ENCODE measurements around the gene PTTG1IP. TPM values are rescaled to one million over a fixed set of nuclear protein-coding genes. Genes with fewer than 3 reads are reported as not detected.
A peak's percentile ranks its signal among the peaks of the same experiment; 100 is the strongest.

Gene PTTG1IP, protein sequence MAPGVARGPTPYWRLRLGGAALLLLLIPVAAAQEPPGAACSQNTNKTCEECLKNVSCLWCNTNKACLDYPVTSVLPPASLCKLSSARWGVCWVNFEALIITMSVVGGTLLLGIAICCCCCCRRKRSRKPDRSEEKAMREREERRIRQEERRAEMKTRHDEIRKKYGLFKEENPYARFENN
- total RNA-seq (100 to 1,000 TPM; 163 to 235 TPM), polyA plus RNA-seq (ENCODE audit: insufficient read length in 2 of 2) (100 to 1,000 TPM; 219 to 226 TPM)
- long read RNA-seq, donor 1, transcript PTTG1IP-201 (6 exons, 2,760 nt) = major isoform, 116 of 183 reads
- long read RNA-seq, donor 1, partial matches to known transcripts = 66 of 183 reads
- long read RNA-seq, donor 1, other reads (novel, unspliced or antisense) = 0 of 183 reads
- long read RNA-seq, donor 2, transcript PTTG1IP-201 (6 exons, 2,760 nt) = major isoform, 51 of 96 reads
- long read RNA-seq, donor 2, partial matches to known transcripts = 45 of 96 reads
- long read RNA-seq, donor 2, other reads (novel, unspliced or antisense) = 0 of 96 reads
- long read RNA-seq, donor 3, transcript PTTG1IP-201 (6 exons, 2,760 nt) = major isoform, 48 of 97 reads
- long read RNA-seq, donor 3, partial matches to known transcripts = 49 of 97 reads
- long read RNA-seq, donor 3, other reads (novel, unspliced or antisense) = 0 of 97 reads
- long read RNA-seq, donor 4, transcript PTTG1IP-201 (6 exons, 2,760 nt) = major isoform, 92 of 168 reads
- long read RNA-seq, donor 4, partial matches to known transcripts = 74 of 168 reads
- long read RNA-seq, donor 4, other reads (novel, unspliced or antisense) = 0 of 168 reads

GRCh38 chr21:44873356-44874239 lies at the start of gene PTTG1IP:
Gene PTTG1IP, minus strand, starts transcription at chr21:44873690. Its CDS starts 74 bp downstream, at chr21:44873616.
- H3K36me3 ChIP-seq (ENCODE audit: control insufficient read depth, insufficient read depth, low read length) = no peaks in the 10 kb centered on the region
- DNase-seq (ENCODE audit: low read depth in 4 of 6, low spot score in 6 of 6) = peak; percentile 96 to 100 (median 98)
- under 1% methylated on average over 123 of the region's 123 CpGs for WGBS (ENCODE audit: insufficient coverage)
- H3K27me3 ChIP-seq (ENCODE audit: control insufficient read depth, insufficient read depth, low read length) = peaks cover 5% of the 10 kb centered on the region
- peak within 1 kb of the TSS; percentile 84 for H3K27ac ChIP-seq (ENCODE audit: low read depth, low read length)
- H3K4me1 ChIP-seq (ENCODE audit: control insufficient read depth, insufficient read depth, low read length) = peaks cover 46% of the 10 kb centered on the region
- H3K4me3 ChIP-seq (ENCODE audit: low read depth, low read length) = peak within 1 kb of the TSS; percentile 57
- H3K9me3 ChIP-seq (ENCODE audit: control insufficient read depth, insufficient read depth, low read length) = no peaks in the 10 kb centered on the region

DNA sequence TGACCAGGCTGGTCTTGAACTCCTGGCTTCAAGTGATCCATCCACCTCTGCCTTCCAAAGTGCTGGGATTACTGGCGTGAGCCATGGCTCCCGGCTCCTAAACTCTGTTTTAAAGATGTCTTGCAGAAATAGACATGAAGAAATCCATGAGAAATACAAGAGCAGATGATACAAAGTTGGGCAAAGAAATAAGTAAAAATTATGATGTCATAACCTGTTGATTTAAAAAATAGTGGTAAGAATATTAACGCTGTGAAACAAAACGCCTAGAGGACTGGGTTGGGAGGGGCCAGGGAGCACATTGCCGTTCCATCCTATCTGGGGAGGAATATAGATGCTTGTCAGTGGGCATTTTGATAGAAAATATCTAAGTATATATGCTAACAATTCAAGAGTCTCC lies 48.4 kb upstream of the PTTG1IP start:
- Histone ChIP-seq H3K36me3 (ENCODE audit: control insufficient read depth, insufficient read depth, low read length) (no peaks in the 10 kb centered on the region), H3K4me1 (ENCODE audit: control insufficient read depth, insufficient read depth, low read length) (peaks cover 14% of the 10 kb centered on the region), H3K27ac (ENCODE audit: low read depth, low read length) (no peak overlapping the region), H3K9me3 (ENCODE audit: control insufficient read depth, insufficient read depth, low read length) (no peaks in the 10 kb centered on the region), H3K27me3 (ENCODE audit: control insufficient read depth, insufficient read depth, low read length) (peaks cover 13% of the 10 kb centered on the region), H3K4me3 (ENCODE audit: low read depth, low read length) (no peak overlapping the region)
- DNase-seq (ENCODE audit: low read depth in 4 of 6, low spot score in 6 of 6) = no peak
- 83% methylated on average over 2 of the region's 5 CpGs for WGBS (ENCODE audit: insufficient coverage)

DNA sequence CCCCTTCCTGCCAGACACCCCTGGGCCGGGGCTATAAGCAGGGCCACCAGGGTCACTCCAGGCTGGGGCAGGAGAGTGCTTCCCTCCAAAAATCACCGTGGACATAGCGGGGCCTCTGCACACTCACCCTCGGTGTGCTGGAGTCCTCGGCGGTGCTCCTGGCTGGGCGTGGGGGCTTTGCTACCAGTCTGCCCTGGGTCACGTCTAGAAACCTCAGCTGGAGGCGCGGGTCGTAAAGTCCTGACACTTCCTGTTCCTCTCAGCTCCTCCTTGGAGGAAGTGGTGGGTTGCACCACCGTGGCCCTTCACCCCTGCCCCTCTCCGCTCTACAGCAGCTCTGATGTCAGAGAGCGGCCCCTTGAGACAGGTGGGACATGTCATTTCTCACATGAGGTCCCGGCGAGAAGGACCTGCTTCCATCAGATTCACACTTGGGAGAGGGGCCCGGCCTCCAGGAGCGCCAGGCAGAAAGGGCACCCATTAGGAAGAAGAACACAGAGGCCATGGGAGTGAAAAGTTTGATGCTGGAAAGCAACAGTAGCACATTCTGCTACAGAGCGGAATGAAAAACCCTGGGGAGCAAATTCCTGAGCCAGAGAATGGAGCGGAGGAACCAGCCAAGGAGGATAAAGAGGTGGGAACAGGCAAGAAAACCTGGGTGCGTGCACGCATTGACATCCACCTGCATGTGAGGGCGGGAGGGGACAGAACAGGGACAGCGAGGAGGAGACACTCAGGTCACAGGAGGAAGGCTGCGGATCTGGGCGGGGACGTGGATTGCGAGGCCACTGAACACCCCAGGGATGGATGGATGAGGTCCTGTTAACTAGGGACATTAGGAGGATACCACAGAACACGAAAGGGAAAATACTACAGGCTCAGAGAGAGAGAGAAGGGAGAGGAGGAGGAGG lies 47.5 kb upstream of the PTTG1IP start, which contains the start of gene ITGB2:
Gene ITGB2 (minus strand): TSS at position 206 of the 911 bp plus-strand sequence. CDS start 10,117 bp downstream, outside the sequence.
- Histone ChIP-seq H3K27me3 (ENCODE audit: control insufficient read depth, insufficient read depth, low read length) (peaks cover 7% of the 10 kb centered on the region), H3K36me3 (ENCODE audit: control insufficient read depth, insufficient read depth, low read length) (no peaks in the 10 kb centered on the region), H3K4me3 (ENCODE audit: low read depth, low read length) (peak within 1 kb of the TSS; percentile 24), H3K4me1 (ENCODE audit: control insufficient read depth, insufficient read depth, low read length) (peaks cover 14% of the 10 kb centered on the region), H3K27ac (ENCODE audit: low read depth, low read length) (no peak within 1 kb of the TSS), H3K9me3 (ENCODE audit: control insufficient read depth, insufficient read depth, low read length) (no peaks in the 10 kb centered on the region)
- no peak for DNase-seq (ENCODE audit: low read depth in 4 of 6, low spot score in 6 of 6)
- 75% methylated on average over 22 of the region's 29 CpGs for WGBS (ENCODE audit: insufficient coverage)

DNA sequence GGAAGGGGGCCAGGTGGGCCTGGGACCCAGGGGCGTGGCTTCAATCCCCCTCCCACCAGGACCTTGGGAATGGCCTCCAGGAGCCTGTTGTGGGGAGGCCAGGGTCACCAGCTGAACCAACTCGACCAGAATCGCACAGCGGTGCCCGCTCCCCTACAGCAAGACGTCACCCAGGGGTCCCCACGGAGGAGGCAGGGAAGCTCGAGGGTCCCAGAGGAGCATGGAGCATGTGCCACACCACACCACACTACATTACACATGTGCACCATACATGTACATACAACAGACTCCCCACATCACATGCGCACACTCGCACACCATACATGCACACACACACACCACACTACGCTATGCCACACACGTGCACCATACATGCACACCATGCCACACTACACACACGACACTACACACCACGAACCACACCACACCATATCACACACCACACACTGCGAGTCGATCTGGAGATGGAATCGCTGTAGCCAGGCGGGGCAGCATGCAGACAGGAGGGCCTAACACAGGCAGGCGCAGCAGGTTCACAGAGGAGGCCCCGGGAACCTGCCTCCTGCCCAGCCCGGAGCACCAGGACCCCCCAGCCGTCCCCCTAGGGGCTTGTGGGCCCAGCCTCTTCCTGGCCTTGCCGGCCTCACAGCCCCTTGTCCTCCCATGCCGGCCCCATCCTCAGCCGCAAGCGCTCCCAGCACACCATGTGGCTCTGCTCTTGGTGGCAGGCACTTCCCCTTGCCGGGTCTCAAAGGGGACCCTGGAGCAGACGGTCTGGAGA lies 46.6 kb upstream of the PTTG1IP start:
- Histone ChIP-seq H3K4me3 (ENCODE audit: low read depth, low read length) (peak overlapping the region; percentile 24), H3K4me1 (ENCODE audit: control insufficient read depth, insufficient read depth, low read length) (peaks cover 14% of the 10 kb centered on the region), H3K36me3 (ENCODE audit: control insufficient read depth, insufficient read depth, low read length) (no peaks in the 10 kb centered on the region), H3K27ac (ENCODE audit: low read depth, low read length) (no peak overlapping the region), H3K9me3 (ENCODE audit: control insufficient read depth, insufficient read depth, low read length) (no peaks in the 10 kb centered on the region), H3K27me3 (ENCODE audit: control insufficient read depth, insufficient read depth, low read length) (peaks cover 7% of the 10 kb centered on the region)
- WGBS (ENCODE audit: insufficient coverage) = 75% methylated on average over 28 of the region's 28 CpGs
- no peak for DNase-seq (ENCODE audit: low read depth in 4 of 6, low spot score in 6 of 6)

- DNase-seq (ENCODE audit: low read depth in 4 of 6, low spot score in 6 of 6) = no peak
- peaks cover 7% of the 10 kb centered on the region for H3K27me3 ChIP-seq (ENCODE audit: control insufficient read depth, insufficient read depth, low read length)
- H3K9me3 ChIP-seq (ENCODE audit: control insufficient read depth, insufficient read depth, low read length) = no peaks in the 10 kb centered on the region
- H3K4me3 ChIP-seq (ENCODE audit: low read depth, low read length) = no peak overlapping the region
- no peaks in the 10 kb centered on the region for H3K36me3 ChIP-seq (ENCODE audit: control insufficient read depth, insufficient read depth, low read length)
- no peak overlapping the region for H3K27ac ChIP-seq (ENCODE audit: low read depth, low read length)
- H3K4me1 ChIP-seq (ENCODE audit: control insufficient read depth, insufficient read depth, low read length) = peaks cover 14% of the 10 kb centered on the region
- 72% methylated on average over 18 of the region's 26 CpGs for WGBS (ENCODE audit: insufficient coverage)
These were observed 45.8 kb upstream of the PTTG1IP start for GRCh38 chr21:44919111-44919912.

DNA sequence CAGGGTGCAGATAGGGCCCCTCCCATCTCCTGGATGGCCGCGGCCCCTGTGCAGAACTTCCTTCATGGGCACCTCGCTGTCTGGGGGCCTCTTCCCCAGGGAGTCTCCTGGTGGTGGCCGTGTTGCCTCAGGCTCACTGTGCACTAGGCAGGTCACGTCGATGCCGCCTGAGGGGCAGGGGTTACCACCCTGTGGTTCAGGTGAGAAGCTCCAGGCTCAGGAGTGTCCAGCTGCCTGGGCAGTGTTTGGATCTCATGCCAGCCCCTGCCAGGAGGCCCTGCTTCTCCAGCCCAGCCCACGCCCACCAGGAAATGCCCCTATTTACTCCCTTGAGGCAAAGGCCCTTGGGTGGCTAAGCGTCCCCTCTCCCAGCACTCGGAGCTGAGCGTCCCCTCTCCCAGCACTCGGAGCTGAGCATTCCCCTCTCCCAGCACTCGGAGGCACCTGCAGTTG lies 45.1 kb upstream of the PTTG1IP start:
- Histone ChIP-seq H3K4me3 (ENCODE audit: low read depth, low read length) (no peak overlapping the region), H3K27me3 (ENCODE audit: control insufficient read depth, insufficient read depth, low read length) (peaks cover 7% of the 10 kb centered on the region), H3K27ac (ENCODE audit: low read depth, low read length) (no peak overlapping the region), H3K9me3 (ENCODE audit: control insufficient read depth, insufficient read depth, low read length) (no peaks in the 10 kb centered on the region), H3K4me1 (ENCODE audit: control insufficient read depth, insufficient read depth, low read length) (peaks cover 14% of the 10 kb centered on the region), H3K36me3 (ENCODE audit: control insufficient read depth, insufficient read depth, low read length) (no peaks in the 10 kb centered on the region)
- no peak for DNase-seq (ENCODE audit: low read depth in 4 of 6, low spot score in 6 of 6)
- WGBS (ENCODE audit: insufficient coverage) = 76% methylated on average over 11 of the region's 13 CpGs

DNA sequence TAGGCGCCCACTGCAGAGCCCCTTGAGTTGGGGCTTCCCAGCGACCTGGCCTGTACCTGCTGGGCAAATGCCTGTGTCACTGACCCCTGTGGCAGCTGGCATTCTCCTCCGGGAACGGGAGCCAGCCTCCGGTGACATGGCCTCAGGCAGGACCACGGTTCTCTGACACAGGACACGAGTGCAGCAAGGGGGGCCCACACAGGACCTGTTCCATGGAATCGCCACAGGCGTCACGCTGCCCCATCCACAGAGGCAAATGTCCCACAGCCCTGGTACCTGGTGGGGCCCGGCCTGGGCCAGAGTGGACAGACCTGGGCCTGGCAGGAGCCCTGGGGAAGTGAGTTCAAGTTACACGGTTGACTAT lies 44.6 kb upstream of the PTTG1IP start:
- WGBS (ENCODE audit: insufficient coverage) = 80% methylated on average over 12 of the region's 12 CpGs
- DNase-seq (ENCODE audit: low read depth in 4 of 6, low spot score in 6 of 6) = no peak
- Histone ChIP-seq H3K27me3 (ENCODE audit: control insufficient read depth, insufficient read depth, low read length) (peaks cover 7% of the 10 kb centered on the region), H3K4me3 (ENCODE audit: low read depth, low read length) (no peak overlapping the region), H3K9me3 (ENCODE audit: control insufficient read depth, insufficient read depth, low read length) (no peaks in the 10 kb centered on the region), H3K27ac (ENCODE audit: low read depth, low read length) (no peak overlapping the region), H3K36me3 (ENCODE audit: control insufficient read depth, insufficient read depth, low read length) (no peaks in the 10 kb centered on the region), H3K4me1 (ENCODE audit: control insufficient read depth, insufficient read depth, low read length) (peaks cover 17% of the 10 kb centered on the region)
